GM19043 (cell line): ENCODE measurements around the gene CYP27C1.
A peak's percentile ranks its signal among the peaks of the same experiment; 100 is the strongest.
"Not testable (repeated sequence)": the region's sequence is repeated elsewhere in the genome, so short reads cannot be mapped to it uniquely, and the experiment has no call there.

Experiments
- ATAC-seq: cut with Tn5 transposase; IDR thresholded peaks from one replicate; pipeline ENCODE4 v1.9.1; 2021; ENCODE audit warnings: low read depth; ENCODE audit not compliant: unreplicated experiment

The CYP27C1 gene

DNA sequence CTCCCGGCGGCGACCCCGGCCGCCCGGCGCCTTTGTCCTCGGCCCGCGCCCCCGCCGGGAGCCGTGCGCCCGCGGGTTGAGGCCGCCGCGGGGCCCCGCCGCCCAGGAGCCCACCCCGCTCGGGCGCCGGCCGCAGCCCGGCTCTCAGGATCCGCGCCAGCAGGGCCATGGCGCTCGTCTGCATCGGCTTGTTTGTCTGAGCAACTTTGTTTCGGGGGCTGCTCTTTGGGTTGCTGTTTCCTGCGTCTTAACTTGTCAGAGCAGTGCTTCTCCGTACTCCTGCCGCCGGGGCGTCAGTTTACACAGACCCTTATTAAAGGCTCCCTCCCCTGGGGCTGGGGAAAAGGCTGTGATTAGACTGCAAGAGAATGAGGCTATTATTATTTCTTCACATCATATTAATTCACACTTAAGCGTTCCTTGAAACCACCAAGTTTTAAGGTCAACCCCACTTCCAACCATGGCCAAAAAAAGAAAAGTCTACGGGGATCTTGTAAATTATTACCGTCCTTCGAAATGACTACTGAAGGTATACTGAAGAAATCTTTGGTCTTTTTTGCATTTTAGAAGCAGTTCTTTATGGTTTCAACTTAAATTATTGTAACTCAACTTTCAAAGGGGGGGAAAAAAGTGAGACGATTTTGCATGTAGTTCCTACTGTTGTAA lies at the start of gene CYP27C1:
CYP27C1 (minus strand) TSS at position 198 of the 666 bp plus-strand sequence; CDS start at position 169, 29 bp downstream.
- ATAC-seq: no peak

DNA sequence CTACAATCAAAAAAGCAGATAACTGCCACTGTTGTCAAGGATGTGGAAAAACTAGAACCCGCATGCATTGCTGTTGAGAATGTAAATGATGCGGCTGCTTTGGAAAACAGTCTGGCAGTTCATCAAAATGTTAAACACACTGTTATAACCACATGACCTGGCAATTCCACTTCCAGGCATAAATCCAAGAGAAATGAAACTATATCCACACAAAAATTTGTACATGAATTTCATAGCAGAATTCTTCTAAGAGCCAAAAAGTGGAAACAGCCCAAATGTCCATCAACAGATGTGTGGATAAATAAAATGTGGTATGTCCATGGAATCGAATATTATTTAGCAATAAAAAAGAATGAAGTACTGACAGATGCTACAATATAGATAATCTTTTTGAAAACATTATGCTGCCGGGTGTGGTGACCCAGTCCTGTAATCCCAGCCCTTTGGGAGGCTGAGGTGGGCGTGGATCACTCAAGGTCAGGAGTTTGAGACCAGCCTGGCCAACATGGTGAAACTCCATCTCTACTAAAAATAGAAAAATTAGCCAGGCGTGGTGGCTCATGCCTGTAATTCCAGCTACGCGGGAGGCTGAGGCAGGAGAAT lies 41.8 kb upstream of the CYP27C1 start:
- no peak for ATAC-seq

DNA sequence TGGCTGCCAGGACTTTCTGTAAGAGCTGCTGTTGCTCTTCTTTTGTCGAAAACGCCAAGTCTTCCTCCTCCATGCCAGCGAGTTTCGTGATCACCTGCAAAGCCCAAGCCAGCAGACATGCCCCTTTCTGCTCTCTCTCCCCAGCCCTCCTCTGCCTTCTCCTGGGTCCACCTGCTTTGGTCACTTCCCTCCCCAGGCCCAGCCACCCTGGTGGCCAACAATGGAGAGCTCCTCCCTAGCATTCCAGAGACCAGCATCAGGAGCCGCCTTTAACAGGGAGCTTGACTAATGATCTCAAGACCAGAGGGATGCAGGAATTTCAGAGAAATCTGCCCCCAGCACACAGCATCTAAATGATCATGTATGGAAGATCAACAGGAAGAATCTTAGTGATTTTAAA lies 39.3 kb upstream of the CYP27C1 start:
- no peak for ATAC-seq

GRCh38 chr2:127256866-127257265 lies 36.8 kb upstream of the CYP27C1 start:
- no peak for ATAC-seq

DNA sequence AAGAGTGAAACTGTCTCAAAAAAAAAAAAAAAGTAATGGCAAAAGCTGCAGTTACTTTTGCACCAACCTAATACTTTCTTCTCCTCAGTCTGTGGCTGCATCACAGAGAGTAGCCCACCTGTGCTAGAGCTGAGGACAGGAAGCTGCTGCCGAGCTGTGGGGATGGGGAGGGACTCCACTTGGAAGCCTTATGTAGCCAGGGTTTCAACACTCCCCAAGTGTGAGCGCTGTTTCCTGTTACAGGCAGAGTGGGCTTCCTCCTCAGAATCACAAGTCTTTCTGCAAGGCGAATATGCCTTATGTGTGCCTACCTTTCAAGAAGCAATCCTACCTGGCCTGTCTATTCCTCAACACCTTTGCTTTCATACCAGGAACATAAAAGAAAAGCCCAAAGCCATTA lies 36.3 kb upstream of the CYP27C1 start:
- ATAC-seq: no peak

- no peak for ATAC-seq
These were observed 35.6 kb upstream of the CYP27C1 start for GRCh38 chr2:127255721-127256120.

DNA sequence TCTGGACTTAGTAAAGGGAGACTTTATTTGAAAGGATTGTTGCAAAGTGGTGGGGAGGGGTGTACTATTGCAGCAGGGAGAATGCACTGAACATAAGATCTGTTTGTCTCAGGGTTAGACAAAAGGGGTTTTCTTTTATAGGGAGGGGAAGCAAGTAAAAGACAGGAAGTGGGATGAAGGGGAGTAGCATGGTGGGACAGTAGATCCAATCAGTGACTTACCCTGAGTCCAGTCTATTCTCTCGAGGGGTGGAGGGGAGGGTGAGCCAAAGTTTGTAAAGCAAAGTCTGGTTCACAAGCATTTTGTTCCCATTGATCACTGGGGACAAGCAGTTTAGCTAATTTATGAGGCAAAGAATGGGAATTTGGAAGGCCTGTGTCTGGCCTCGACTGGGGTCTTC lies 35.0 kb upstream of the CYP27C1 start:
- no peak for ATAC-seq

GRCh38 chr2:127254386-127254981 lies 34.4 kb upstream of the CYP27C1 start:
- no peak for ATAC-seq

GRCh38 chr2:127241184-127241583 lies 21.1 kb upstream of the CYP27C1 start:
- ATAC-seq: not testable (repeated sequence)

DNA sequence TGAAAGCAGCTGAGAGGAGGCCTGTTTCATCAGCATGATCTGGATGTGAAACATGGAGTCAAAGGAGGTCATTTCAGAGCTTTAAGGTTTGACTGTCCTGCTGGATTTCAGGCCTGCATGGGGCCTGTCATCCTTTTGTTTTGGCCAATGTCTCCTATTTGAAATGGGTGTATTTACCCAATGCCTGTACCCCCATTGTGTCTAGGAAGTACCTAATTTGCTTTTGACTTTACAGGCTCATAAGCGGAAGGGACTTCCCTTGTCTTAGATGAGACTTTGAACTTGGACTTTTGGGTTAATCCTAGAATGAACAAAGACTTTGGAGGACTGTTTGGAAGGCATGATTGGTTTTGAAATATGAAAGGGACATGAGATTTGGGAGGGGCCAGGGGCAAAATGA lies 19.3 kb upstream of the CYP27C1 start:
- no peak for ATAC-seq

GRCh38 chr2:127237768-127238167 lies 17.7 kb upstream of the CYP27C1 start:
- ATAC-seq: not testable (repeated sequence)

DNA sequence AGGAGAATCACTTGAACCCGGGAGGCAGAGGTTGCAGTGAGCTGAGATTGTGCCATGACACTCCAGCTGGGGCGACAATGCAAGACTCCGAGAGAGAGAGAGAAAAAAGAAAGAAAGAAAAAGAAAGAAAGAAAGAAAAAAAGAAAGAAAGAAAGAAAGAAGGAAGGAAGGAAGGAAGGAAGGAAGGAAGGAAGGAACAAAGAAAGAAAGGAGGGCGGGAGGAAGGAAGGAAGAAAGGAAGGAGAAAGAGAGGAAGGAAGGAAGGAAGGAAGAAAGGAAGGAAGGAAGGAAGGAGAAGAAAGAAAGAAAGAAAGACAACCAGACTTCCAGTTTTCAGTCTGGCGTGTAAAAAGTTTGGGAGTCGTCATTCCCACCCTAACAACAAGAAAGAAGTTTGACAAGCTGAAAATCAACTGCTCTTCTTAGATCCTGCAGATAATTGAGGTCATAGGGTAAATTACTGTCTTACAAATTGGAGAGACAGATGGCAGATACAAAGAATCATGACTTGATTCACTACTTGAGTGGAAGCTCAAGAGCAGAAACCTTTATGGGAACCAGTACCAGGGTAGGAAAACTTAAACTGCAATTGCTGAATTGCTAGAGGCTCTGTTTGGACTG lies 15.1 kb upstream of the CYP27C1 start:
- no peak for ATAC-seq

GRCh38 chr2:127233710-127234109 lies 13.6 kb upstream of the CYP27C1 start:
- no peak for ATAC-seq

GRCh38 chr2:127231130-127231865 lies 11.2 kb upstream of the CYP27C1 start:
- no peak for ATAC-seq

- ATAC-seq: no peak
These were observed 9.5 kb upstream of the CYP27C1 start for GRCh38 chr2:127229555-127229954.

DNA sequence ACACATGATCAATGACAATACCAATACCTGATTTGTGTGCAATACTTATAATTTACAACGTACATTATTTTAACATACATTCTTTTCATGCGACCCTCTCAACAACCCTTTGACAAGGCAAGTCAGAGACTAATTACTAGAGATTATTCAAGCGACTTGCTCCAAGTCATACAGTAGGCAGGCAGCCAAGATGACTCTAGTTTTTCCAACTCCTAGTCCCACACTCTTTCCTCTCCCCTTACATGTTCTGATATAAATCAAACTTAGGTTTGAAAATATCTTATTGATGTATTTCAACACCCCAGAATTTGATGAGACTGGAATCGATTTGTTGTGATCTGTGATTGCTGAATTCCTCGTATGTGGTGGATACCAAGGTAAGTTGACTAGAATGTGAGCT lies 8.0 kb upstream of the CYP27C1 start:
- ATAC-seq: no peak

GRCh38 chr2:127227264-127227660 lies 7.2 kb upstream of the CYP27C1 start:
- ATAC-seq: not testable (repeated sequence)

GRCh38 chr2:127226520-127227263 lies 6.6 kb upstream of the CYP27C1 start:
- peak; percentile 96 for ATAC-seq

- no peak for ATAC-seq
These were observed 6.0 kb upstream of the CYP27C1 start for GRCh38 chr2:127226132-127226519.
